Measurements from ENCODE around the gene C17orf78.

Gene C17orf78

GRCh38 chr17:37384560-37385149 lies 8.9 kb downstream of the C17orf78 start:
- TF ChIP-seq CTCF (IDR thresholded peaks at IDR 0.05; ENCODE audit: low read depth, low read length): no peak
- TF ChIP-seq POLR2A (IDR thresholded peaks at IDR 0.05; ENCODE audit: extremely low read depth, insufficient read length): no peak
- no peak for TF ChIP-seq MYC (IDR thresholded peaks at IDR 0.05; ENCODE audit: low read depth, low read length)
- no peak for TF ChIP-seq MAX (IDR thresholded peaks at IDR 0.05; ENCODE audit: low read depth, low read length)
- H3K4me3 ChIP-seq (ENCODE audit: low read depth, low read length): no peak overlapping the region
- no peak for DNase-seq (ENCODE audit: low read depth)

- no peak for DNase-seq (ENCODE audit: low read depth)
- H3K4me3 ChIP-seq (ENCODE audit: low read depth, low read length): no peak overlapping the region
- no peak for TF ChIP-seq POLR2A (IDR thresholded peaks at IDR 0.05; ENCODE audit: extremely low read depth, insufficient read length)
- no peak for TF ChIP-seq CTCF (IDR thresholded peaks at IDR 0.05; ENCODE audit: low read depth, low read length)
- no peak for TF ChIP-seq MYC (IDR thresholded peaks at IDR 0.05; ENCODE audit: low read depth, low read length)
- TF ChIP-seq MAX (IDR thresholded peaks at IDR 0.05; ENCODE audit: low read depth, low read length): no peak
Observed at GRCh38 chr17:37385474-37385990, 9.7 kb downstream of the C17orf78 start.

GRCh38 chr17:37386462-37386861 lies 10.7 kb downstream of the C17orf78 start:
- TF ChIP-seq MYC (IDR thresholded peaks at IDR 0.05; ENCODE audit: low read depth, low read length): no peak
- TF ChIP-seq MAX (IDR thresholded peaks at IDR 0.05; ENCODE audit: low read depth, low read length): no peak
- TF ChIP-seq POLR2A (IDR thresholded peaks at IDR 0.05; ENCODE audit: extremely low read depth, insufficient read length): no peak
- no peak for TF ChIP-seq CTCF (IDR thresholded peaks at IDR 0.05; ENCODE audit: low read depth, low read length)
- no peak for DNase-seq (ENCODE audit: low read depth)

GRCh38 chr17:37388266-37388665 lies 12.5 kb downstream of the C17orf78 start:
- TF ChIP-seq MYC (IDR thresholded peaks at IDR 0.05; ENCODE audit: low read depth, low read length) (no peak), MAX (IDR thresholded peaks at IDR 0.05; ENCODE audit: low read depth, low read length) (no peak), POLR2A (IDR thresholded peaks at IDR 0.05; ENCODE audit: extremely low read depth, insufficient read length) (no peak), CTCF (IDR thresholded peaks at IDR 0.05; ENCODE audit: low read depth, low read length) (no peak)
- DNase-seq (ENCODE audit: low read depth): no peak
- no peak overlapping the region for H3K4me3 ChIP-seq (ENCODE audit: low read depth, low read length)

More at GRCh38 chr17:37386462-37386861, 10.7 kb downstream of the C17orf78 start:
- H3K4me3 ChIP-seq (ENCODE audit: low read depth, low read length): no peak overlapping the region

GRCh38 chr17:37389160-37389559 lies 13.4 kb downstream of the C17orf78 start:
- no peak overlapping the region for H3K4me3 ChIP-seq (ENCODE audit: low read depth, low read length)
- DNase-seq (ENCODE audit: low read depth): no peak
- no peak for TF ChIP-seq MAX (IDR thresholded peaks at IDR 0.05; ENCODE audit: low read depth, low read length)
- TF ChIP-seq CTCF (IDR thresholded peaks at IDR 0.05; ENCODE audit: low read depth, low read length): no peak
- TF ChIP-seq POLR2A (IDR thresholded peaks at IDR 0.05; ENCODE audit: extremely low read depth, insufficient read length): no peak
- TF ChIP-seq MYC (IDR thresholded peaks at IDR 0.05; ENCODE audit: low read depth, low read length): no peak
